CD4-positive, alpha-beta T cell treated with Interleukin-6 for 4 hours (primary cell): ENCODE data around the gene SLC4A9.
A peak's percentile ranks its signal among the peaks of the same experiment; 100 is the strongest.
"Not testable (repeated sequence)": the region's sequence is repeated elsewhere in the genome, so short reads cannot be mapped to it uniquely, and the experiment has no call there.

Experiments used
- DNase-seq: peaks from one replicate; pipeline ENCODE4 v3.0.0-alpha.2; 2020; ENCODE audit warnings: mixed read lengths

The SLC4A9 gene

GRCh38 chr5:140401362-140402257 lies 41.6 kb downstream of the SLC4A9 start, which contains the start of gene ANKHD1:
Gene ANKHD1 (plus strand): TSS chr5:140401833. CDS start chr5:140401968, 135 bp downstream.
- DNase-seq = peak; percentile 97

GRCh38 chr5:140402258-140403074 lies 42.5 kb downstream of the SLC4A9 start:
- DNase-seq = peak; percentile 38

- no peak for DNase-seq
Measured at GRCh38 chr5:140403613-140404012, 43.6 kb downstream of the SLC4A9 start.

- no peak for DNase-seq
Measured at GRCh38 chr5:140408750-140409241, 48.8 kb downstream of the SLC4A9 start.

- no peak for DNase-seq
Measured at GRCh38 chr5:140413230-140413629, 53.2 kb downstream of the SLC4A9 start.

- no peak for DNase-seq
Measured at GRCh38 chr5:140417235-140417634, 57.2 kb downstream of the SLC4A9 start.

GRCh38 chr5:140418862-140419520 lies 59.0 kb downstream of the SLC4A9 start:
- no peak for DNase-seq

- DNase-seq = no peak
Measured at GRCh38 chr5:140420226-140420570, 60.2 kb downstream of the SLC4A9 start.

- no peak for DNase-seq
Measured at GRCh38 chr5:140420665-140421361, 60.8 kb downstream of the SLC4A9 start.

GRCh38 chr5:140421375-140421774 lies 61.4 kb downstream of the SLC4A9 start:
- not testable (repeated sequence) for DNase-seq

- no peak for DNase-seq
Measured at GRCh38 chr5:140423609-140424008, 63.6 kb downstream of the SLC4A9 start.

GRCh38 chr5:140424135-140424534 lies 64.1 kb downstream of the SLC4A9 start:
- no peak for DNase-seq
